H9 (cell line): Measurements from ENCODE around the gene MCM7. TPM values are rescaled to one million over a fixed set of nuclear protein-coding genes. Genes with fewer than 3 reads are reported as not detected.
A peak's percentile ranks its signal among the peaks of the same experiment; 100 is the strongest.

Experiments used
- DNase-seq: peaks from one replicate; pipeline ENCODE4 v3.0.0-alpha.2; 2017
- H2AFZ ChIP-seq: one replicate; pipeline ENCODE4 v1.6.1; 2013; ENCODE audit warnings: mild to moderate bottlenecking, low read length, control low read depth, moderate library complexity
- H2AK5ac ChIP-seq: 2 replicates; pipeline ENCODE4 v1.6.1; 2013; ENCODE audit warnings: low read length, control low read depth, mixed read lengths; ENCODE audit not compliant: insufficient read length
- H2BK120ac ChIP-seq: one replicate; pipeline ENCODE4 v1.6.1; 2013; ENCODE audit warnings: low read depth, mild to moderate bottlenecking, low read length, control low read depth, inconsistent platforms; ENCODE audit not compliant: poor library complexity, severe bottlenecking
- H2BK12ac ChIP-seq: 2 replicates; pipeline ENCODE4 v1.6.1; 2013; ENCODE audit warnings: low read length, control low read depth, mixed read lengths, low read depth; ENCODE audit not compliant: insufficient read length
- H2BK15ac ChIP-seq: 2 replicates; pipeline ENCODE4 v1.6.1; 2013; ENCODE audit warnings: low read depth, low read length, control low read depth
- H2BK20ac ChIP-seq: one replicate; pipeline ENCODE4 v1.6.1; 2013; ENCODE audit warnings: low read depth, mild to moderate bottlenecking, low read length, control low read depth, inconsistent platforms; ENCODE audit not compliant: poor library complexity, severe bottlenecking
- H2BK5ac ChIP-seq: 2 replicates; pipeline ENCODE4 v1.6.1; 2013; ENCODE audit warnings: low read length, control low read depth, mixed read lengths; ENCODE audit not compliant: insufficient read length
- H3K14ac ChIP-seq: 2 replicates; pipeline ENCODE4 v1.6.1; 2013; ENCODE audit warnings: low read length, control low read depth; ENCODE audit not compliant: insufficient read depth
- H3K18ac ChIP-seq: 2 replicates; pipeline ENCODE4 v1.6.1; 2013; ENCODE audit warnings: low read depth, mild to moderate bottlenecking, mixed read lengths, low read length, control low read depth; ENCODE audit not compliant: insufficient read length
- H3K23ac ChIP-seq: 2 replicates; pipeline ENCODE4 v1.6.1; 2013; ENCODE audit warnings: low read length, control low read depth, mixed read lengths, low read depth; ENCODE audit not compliant: insufficient read length
- H3K23me2 ChIP-seq: 2 replicates; pipeline ENCODE4 v1.6.1; 2013; ENCODE audit warnings: low read depth, mild to moderate bottlenecking, mixed read lengths, low read length, control low read depth; ENCODE audit not compliant: insufficient read length, poor library complexity, severe bottlenecking
- H3K27ac ChIP-seq: 2 replicates; pipeline ENCODE4 v1.5.1; 2013; ENCODE audit warnings: low read length, control low read depth, mixed read lengths, low read depth; ENCODE audit not compliant: insufficient read length
- H3K27me3 ChIP-seq: 2 replicates; pipeline ENCODE4 v1.6.1; 2013; ENCODE audit warnings: low read length, control low read depth, inconsistent platforms; ENCODE audit not compliant: insufficient read depth
- H3K4ac ChIP-seq: 2 replicates; pipeline ENCODE4 v1.6.1; 2013; ENCODE audit warnings: low read depth, mild to moderate bottlenecking, control low read depth, inconsistent platforms, low read length, moderate library complexity
- H3K4me1 ChIP-seq: 2 replicates; pipeline ENCODE4 v1.6.1; 2013; ENCODE audit warnings: low read length, control low read depth, inconsistent platforms; ENCODE audit not compliant: insufficient read depth
- H3K4me2 ChIP-seq: 2 replicates; pipeline ENCODE4 v1.6.1; 2013; ENCODE audit warnings: low read length, control low read depth, mixed read lengths; ENCODE audit not compliant: insufficient read length, insufficient read depth
- H3K56ac ChIP-seq: 2 replicates; pipeline ENCODE4 v1.6.1; 2013; ENCODE audit warnings: low read depth, mild to moderate bottlenecking, mixed read lengths, low read length, control low read depth; ENCODE audit not compliant: insufficient read length
- H3K79me1 ChIP-seq: 2 replicates; pipeline ENCODE4 v1.6.1; 2013; ENCODE audit warnings: low read depth, mild to moderate bottlenecking, moderate library complexity, low read length, control low read depth, inconsistent platforms; ENCODE audit not compliant: insufficient read depth, poor library complexity, severe bottlenecking
- H3K79me2 ChIP-seq: 2 replicates; pipeline ENCODE4 v1.6.1; 2013; ENCODE audit warnings: low read length, control low read depth, inconsistent platforms; ENCODE audit not compliant: insufficient read depth
- H3K9ac ChIP-seq: 2 replicates; pipeline ENCODE4 v1.6.1; 2013; ENCODE audit warnings: low read length, control low read depth, mixed read lengths; ENCODE audit not compliant: insufficient read length; ENCODE audit errors: extremely low read depth
- H3K9me3 ChIP-seq: one replicate; pipeline ENCODE4 v1.6.1; 2013; ENCODE audit warnings: low read depth, low read length, inconsistent platforms; ENCODE audit not compliant: control insufficient read depth
- H3T11ph ChIP-seq: one replicate; pipeline ENCODE4 v1.6.1; 2013; ENCODE audit warnings: mild to moderate bottlenecking, low read length, control low read depth, inconsistent platforms
- H4K20me1 ChIP-seq: one replicate; pipeline ENCODE4 v1.6.1; 2013; ENCODE audit not compliant: control insufficient read depth, insufficient read length, insufficient read depth
- H4K5ac ChIP-seq: 2 replicates; pipeline ENCODE4 v1.6.1; 2013; ENCODE audit warnings: low read depth, mild to moderate bottlenecking, mixed read lengths, low read length, control low read depth; ENCODE audit not compliant: insufficient read length
- H4K8ac ChIP-seq: replicated peaks from 2 replicates; pipeline ENCODE4 v1.6.1; 2013; ENCODE audit warnings: low read length, control low read depth, mixed read lengths, low read depth; ENCODE audit not compliant: insufficient read length
- H4K91ac ChIP-seq: 2 replicates; pipeline ENCODE4 v1.6.1; 2013; ENCODE audit warnings: low read depth, mild to moderate bottlenecking, moderate library complexity, mixed read lengths, low read length, control low read depth; ENCODE audit not compliant: insufficient read length
- H3K27ac Mint-ChIP-seq, 3 experiments: 2 replicates in 2 of 3; 3 replicates in 1 of 3; pipeline ENCODE4 v1.8.0; 2020 to 2021; ENCODE audit warnings: mixed read lengths in 3 of 3, mild to moderate bottlenecking in 1 of 3, moderate library complexity in 1 of 3
- H3K27me3 Mint-ChIP-seq: 2 replicates; pipeline ENCODE4 v1.8.0; 2021; ENCODE audit warnings: low read depth, mild to moderate bottlenecking, moderate library complexity, mixed read lengths
- H3K36me3 Mint-ChIP-seq, 3 experiments: 2 replicates in 2 of 3; 3 replicates in 1 of 3; pipeline ENCODE4 v1.8.0; 2020 to 2021; ENCODE audit warnings: low read depth in 3 of 3, mixed read lengths in 3 of 3; ENCODE audit not compliant: insufficient read depth in 1 of 3
- H3K4me1 Mint-ChIP-seq, 2 experiments: 2 replicates each; pipeline ENCODE4 v1.8.0; 2020; ENCODE audit warnings: mixed read lengths in 2 of 2
- H3K4me3 Mint-ChIP-seq, 2 experiments: 2 replicates in 1 of 2; 3 replicates in 1 of 2; pipeline ENCODE4 v1.8.0; 2020 to 2021; ENCODE audit warnings: mild to moderate bottlenecking in 2 of 2, mixed read lengths in 2 of 2, moderate library complexity in 1 of 2
- H3K9me3 Mint-ChIP-seq, 2 experiments: 2 replicates in 1 of 2; 3 replicates in 1 of 2; pipeline ENCODE4 v1.8.0; 2020; ENCODE audit warnings: mild to moderate bottlenecking in 2 of 2, mixed read lengths in 2 of 2, moderate library complexity in 1 of 2
- CTCF ChIP-seq: fragments of 200-600 bp; sonication (generic); conservative IDR thresholded peaks from 3 replicates; pipeline ENCODE4 v1.8.0; 2021; ENCODE audit warnings: antibody characterized with exemption, mild to moderate bottlenecking
- WGBS: extraction: QIAGEN DNeasy Blood & Tissue Kit; methylation state at CpG from one replicate; pipeline ENCODE4 v1.1.7; 2013; ENCODE audit warnings: missing lambda C conversion rate, low lambda C conversion rate, mixed read lengths; ENCODE audit not compliant: insufficient read length; ENCODE audit errors: extremely low coverage; 5-methylcytosine and 5-hydroxymethylcytosine counted together
- total RNA-seq: library from RNA; stranded (reverse); gene quantifications from 2 replicates; pipeline ENCODE4 v1.2.1, GENCODE V29; 2021

Gene MCM7
- total RNA-seq, 1 experiment from 2014 or later, result 390 TPM

GRCh38 chr7:100111156-100111555 lies 10.0 kb upstream of the MCM7 start:
- Mint-ChIP-seq H3K4me3 (no peak overlapping the region), H3K27ac (peak overlapping the region in 1 of 3 experiments; percentile 8; a peak in 2 of 7 replicates), H3K9me3 (no peaks in the 10 kb centered on the region), H3K36me3 (peaks cover 56 to 80% (median 75%) of the 10 kb centered on the region in 3 experiments), H3K4me1 (0 out of 4 replicates have a peak, but pooled peaks cover 0 to 3% of the 10 kb centered on the region in 2 experiments), H3K27me3 (no peaks in the 10 kb centered on the region)
- Histone ChIP-seq H3K18ac (no peak overlapping the region), H4K8ac (no peak overlapping the region), H2BK120ac (no peak overlapping the region), H3K4me2 (no peak overlapping the region), H4K5ac (no peak overlapping the region), H3K79me2 (no peaks in the 10 kb centered on the region), H2BK5ac (no peak overlapping the region), H3K9me3 (no peaks in the 10 kb centered on the region), H2BK20ac (no peak overlapping the region), H3K27me3 (no peaks in the 10 kb centered on the region), H3T11ph (no peak overlapping the region), H3K23me2 (no peaks in the 10 kb centered on the region), H3K4me1 (no peaks in the 10 kb centered on the region), H2BK12ac (no peak overlapping the region), H2AK5ac (no peak overlapping the region), H2AFZ (no peak overlapping the region), H3K56ac (no peak overlapping the region), H3K9ac (no peak overlapping the region), H3K23ac (no peak overlapping the region), H3K4ac (no peak overlapping the region), H4K20me1 (no peaks in the 10 kb centered on the region), H2BK15ac (no peak overlapping the region), H3K14ac (no peak overlapping the region), H3K27ac (no peak overlapping the region), H3K79me1 (no peaks in the 10 kb centered on the region), H4K91ac (no peak overlapping the region)
- no peak for TF ChIP-seq CTCF
- WGBS, result no CpG with 5 or more reads among the region's 7 CpGs
- no peak for DNase-seq
